GM23338 (cell line): ENCODE results near the gene ZNF555. TPM values are rescaled to one million over a fixed set of nuclear protein-coding genes. Genes with fewer than 3 reads are reported as not detected.

Experiments used
- ATAC-seq: fragments of 200-7000 bp; cut with Tn5 transposase; 3 replicates; pipeline ENCODE4 v1.9.1; 2020
- DNase-seq: peaks from one replicate; pipeline ENCODE4 v3.0.0-alpha.2; 2015; ENCODE audit warnings: low spot score
- H2AFZ ChIP-seq: fragments of 200-600 bp; sonication (generic); 2 replicates; pipeline ENCODE4 v1.8.0; 2016; ENCODE audit warnings: antibody characterized with exemption, mild to moderate bottlenecking, moderate library complexity
- H3F3A ChIP-seq: fragments of 200-600 bp; sonication (generic); replicated peaks from 2 replicates; pipeline ENCODE4 v1.8.0; 2017; ENCODE audit warnings: antibody characterized with exemption, mixed run types, low read depth
- H3K27ac ChIP-seq: fragments of 200-600 bp; sonication (generic); 2 replicates; pipeline ENCODE4 v1.6.1; 2016; ENCODE audit warnings: low read depth
- H3K27me3 ChIP-seq: fragments of 200-600 bp; sonication (generic); 2 replicates; pipeline ENCODE4 v1.8.0; 2016; ENCODE audit warnings: mild to moderate bottlenecking, mixed run types, moderate library complexity; ENCODE audit not compliant: insufficient read depth
- H3K36me3 ChIP-seq: fragments of 200-600 bp; sonication (generic); 2 replicates; pipeline ENCODE4 v1.8.0; 2016; ENCODE audit warnings: mild to moderate bottlenecking; ENCODE audit not compliant: insufficient read depth
- H3K4me1 ChIP-seq: fragments of 200-600 bp; sonication (generic); 2 replicates; pipeline ENCODE4 v1.8.0; 2016; ENCODE audit warnings: mild to moderate bottlenecking, moderate library complexity; ENCODE audit not compliant: insufficient read depth
- H3K4me2 ChIP-seq: fragments of 200-600 bp; sonication (generic); 2 replicates; pipeline ENCODE4 v1.7.1; 2017; ENCODE audit warnings: mixed run types
- H3K4me3 ChIP-seq: fragments of 200-600 bp; sonication (generic); 2 replicates; pipeline ENCODE4 v1.6.1; 2016; ENCODE audit warnings: mixed run types
- H3K79me2 ChIP-seq: fragments of 200-600 bp; sonication (generic); replicated peaks from 2 replicates; pipeline ENCODE4 v1.8.0; 2017; ENCODE audit warnings: mild to moderate bottlenecking; ENCODE audit not compliant: insufficient read depth
- H3K9me2 ChIP-seq: fragments of 200-600 bp; sonication (generic); 2 replicates; pipeline ENCODE4 v1.8.0; 2017; ENCODE audit not compliant: insufficient read depth
- H4K20me1 ChIP-seq: fragments of 200-600 bp; sonication (generic); replicated peaks from 2 replicates; pipeline ENCODE4 v1.8.0; 2017; ENCODE audit warnings: mild to moderate bottlenecking; ENCODE audit not compliant: insufficient read depth
- H3K27ac Mint-ChIP-seq: 2 replicates; pipeline ENCODE4 v1.8.0; 2020; ENCODE audit warnings: inconsistent platforms, mild to moderate bottlenecking, moderate library complexity, mixed read lengths
- H3K27me3 Mint-ChIP-seq: 3 replicates; pipeline ENCODE4 v1.8.0; 2022; ENCODE audit warnings: low read depth, mild to moderate bottlenecking, moderate library complexity, mixed read lengths, inconsistent platforms; ENCODE audit not compliant: insufficient read depth, poor library complexity
- H3K36me3 Mint-ChIP-seq: 3 replicates; pipeline ENCODE4 v1.8.0; 2021; ENCODE audit warnings: low read depth, mild to moderate bottlenecking, inconsistent platforms, moderate library complexity, mixed read lengths
- H3K4me1 Mint-ChIP-seq: 3 replicates; pipeline ENCODE4 v1.8.0; 2020; ENCODE audit warnings: mild to moderate bottlenecking, inconsistent platforms, mixed read lengths
- H3K4me3 Mint-ChIP-seq: 3 replicates; pipeline ENCODE4 v1.8.0; 2021; ENCODE audit warnings: moderate library complexity, mild to moderate bottlenecking, inconsistent platforms, mixed read lengths
- H3K9me3 Mint-ChIP-seq: 3 replicates; pipeline ENCODE4 v1.8.0; 2020; ENCODE audit warnings: moderate library complexity, mild to moderate bottlenecking, inconsistent platforms, mixed read lengths
- CREB1 ChIP-seq: fragments of 250-450 bp; sonication (Bioruptor Pico); IDR thresholded peaks from 2 replicates; pipeline ENCODE4 v1.5.0; 2020; ENCODE audit warnings: low read depth, mild to moderate bottlenecking, moderate library complexity
- JUNB ChIP-seq: IDR thresholded peaks from one replicate; pipeline ENCODE4 v1.6.1; 2016; ENCODE audit warnings: antibody characterized with exemption; ENCODE audit not compliant: unreplicated experiment
- NANOG ChIP-seq: IDR thresholded peaks from 2 replicates; pipeline ENCODE4 v1.6.1; 2016; ENCODE audit warnings: antibody characterized with exemption, borderline replicate concordance
- ZNF114 ChIP-seq: fragments of 250-450 bp; sonication (Bioruptor Pico); IDR thresholded peaks from 2 replicates; pipeline ENCODE4 v1.5.0; 2020; ENCODE audit warnings: mild to moderate bottlenecking, moderate library complexity
- ZNF331 ChIP-seq: fragments of 250-450 bp; sonication (Bioruptor Pico); IDR thresholded peaks from 2 replicates; pipeline ENCODE4 v1.5.0; 2020; ENCODE audit warnings: low read depth, mild to moderate bottlenecking, moderate library complexity
- polyA plus RNA-seq: library from polyadenylated mRNA; unstranded; fragments of >200 nt; fragmentation: Nextera tagmentation; extraction: Ambion mirVana; gene quantifications from 2 replicates; pipeline ENCODE4 v1.2.1, GENCODE V29; 2016
- total RNA-seq: library from RNA; depleted of rRNA; stranded (reverse); fragments of >200 nt; shearing (Covaris generic); gene quantifications from 2 replicates; pipeline ENCODE4 v1.2.3, GENCODE V29; 2014
- TF ChIP-seq, protein P1 (sequence below): fragments of 250-450 bp; sonication (Bioruptor Pico); IDR thresholded peaks from 2 replicates; pipeline ENCODE4 v1.5.0; 2020; ENCODE audit warnings: mild to moderate bottlenecking, moderate library complexity
- TF ChIP-seq, protein P2 (sequence below), 2 experiments: fragments of 200-600 bp in 1 of 2; sonication (generic) in 1 of 2; conservative IDR thresholded peaks; 2 replicates each; pipeline versions ENCODE4 v1.5.1 to v1.6.1; 2016 to 2017; ENCODE audit warnings: antibody characterized with exemption in 2 of 2, low read depth in 2 of 2, mild to moderate bottlenecking in 2 of 2, moderate library complexity in 1 of 2
- TF ChIP-seq, protein P3 (sequence below): IDR thresholded peaks from one replicate; pipeline ENCODE4 v1.6.1; 2018; ENCODE audit warnings: antibody characterized with exemption; ENCODE audit not compliant: unreplicated experiment
- TF ChIP-seq, protein P4 (sequence below): IDR thresholded peaks from 2 replicates; pipeline ENCODE4 v1.6.1; 2016; ENCODE audit warnings: antibody characterized with exemption

Gene ZNF555
- total and polyA plus RNA-seq, 2 experiments from 2014 or later = 3.5 to 7.5 TPM

DNA sequence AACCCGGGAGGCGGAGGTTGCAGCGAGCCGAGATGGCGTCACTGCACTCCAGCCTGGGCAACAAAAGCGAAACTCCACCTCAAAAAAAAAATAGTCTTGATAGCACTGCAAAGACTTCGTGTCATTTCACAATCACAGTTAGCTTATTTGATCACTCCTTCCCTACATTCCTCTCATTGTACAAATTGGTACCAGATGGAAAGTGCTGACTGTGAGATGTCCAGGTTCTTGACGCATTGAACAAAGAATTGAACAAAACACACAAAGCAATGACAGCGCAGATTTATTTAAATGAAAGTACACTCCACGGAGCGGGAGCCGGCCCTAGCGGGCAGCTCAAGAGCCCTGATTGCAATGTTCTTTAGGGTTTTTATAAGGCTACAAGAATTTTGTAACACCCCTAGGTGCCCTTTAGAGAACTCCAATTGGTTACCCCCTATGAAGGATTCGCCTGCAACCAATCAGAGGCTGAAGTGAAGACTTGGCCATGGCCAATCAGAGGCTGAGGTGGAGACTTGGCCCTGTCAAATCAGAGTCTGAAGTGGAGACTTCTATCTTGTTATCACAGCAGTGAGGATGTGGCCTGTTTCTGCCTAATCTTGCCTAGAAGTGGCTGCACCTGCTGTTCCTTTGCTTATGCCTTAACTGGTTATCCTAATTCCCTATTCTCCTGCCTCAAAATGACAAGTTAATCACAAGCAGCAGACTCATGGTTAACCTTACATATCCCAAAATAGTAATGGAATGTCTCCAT is 42.6 kb downstream of the ZNF555 start (continued):
- TF ChIP-seq, protein P1, sequence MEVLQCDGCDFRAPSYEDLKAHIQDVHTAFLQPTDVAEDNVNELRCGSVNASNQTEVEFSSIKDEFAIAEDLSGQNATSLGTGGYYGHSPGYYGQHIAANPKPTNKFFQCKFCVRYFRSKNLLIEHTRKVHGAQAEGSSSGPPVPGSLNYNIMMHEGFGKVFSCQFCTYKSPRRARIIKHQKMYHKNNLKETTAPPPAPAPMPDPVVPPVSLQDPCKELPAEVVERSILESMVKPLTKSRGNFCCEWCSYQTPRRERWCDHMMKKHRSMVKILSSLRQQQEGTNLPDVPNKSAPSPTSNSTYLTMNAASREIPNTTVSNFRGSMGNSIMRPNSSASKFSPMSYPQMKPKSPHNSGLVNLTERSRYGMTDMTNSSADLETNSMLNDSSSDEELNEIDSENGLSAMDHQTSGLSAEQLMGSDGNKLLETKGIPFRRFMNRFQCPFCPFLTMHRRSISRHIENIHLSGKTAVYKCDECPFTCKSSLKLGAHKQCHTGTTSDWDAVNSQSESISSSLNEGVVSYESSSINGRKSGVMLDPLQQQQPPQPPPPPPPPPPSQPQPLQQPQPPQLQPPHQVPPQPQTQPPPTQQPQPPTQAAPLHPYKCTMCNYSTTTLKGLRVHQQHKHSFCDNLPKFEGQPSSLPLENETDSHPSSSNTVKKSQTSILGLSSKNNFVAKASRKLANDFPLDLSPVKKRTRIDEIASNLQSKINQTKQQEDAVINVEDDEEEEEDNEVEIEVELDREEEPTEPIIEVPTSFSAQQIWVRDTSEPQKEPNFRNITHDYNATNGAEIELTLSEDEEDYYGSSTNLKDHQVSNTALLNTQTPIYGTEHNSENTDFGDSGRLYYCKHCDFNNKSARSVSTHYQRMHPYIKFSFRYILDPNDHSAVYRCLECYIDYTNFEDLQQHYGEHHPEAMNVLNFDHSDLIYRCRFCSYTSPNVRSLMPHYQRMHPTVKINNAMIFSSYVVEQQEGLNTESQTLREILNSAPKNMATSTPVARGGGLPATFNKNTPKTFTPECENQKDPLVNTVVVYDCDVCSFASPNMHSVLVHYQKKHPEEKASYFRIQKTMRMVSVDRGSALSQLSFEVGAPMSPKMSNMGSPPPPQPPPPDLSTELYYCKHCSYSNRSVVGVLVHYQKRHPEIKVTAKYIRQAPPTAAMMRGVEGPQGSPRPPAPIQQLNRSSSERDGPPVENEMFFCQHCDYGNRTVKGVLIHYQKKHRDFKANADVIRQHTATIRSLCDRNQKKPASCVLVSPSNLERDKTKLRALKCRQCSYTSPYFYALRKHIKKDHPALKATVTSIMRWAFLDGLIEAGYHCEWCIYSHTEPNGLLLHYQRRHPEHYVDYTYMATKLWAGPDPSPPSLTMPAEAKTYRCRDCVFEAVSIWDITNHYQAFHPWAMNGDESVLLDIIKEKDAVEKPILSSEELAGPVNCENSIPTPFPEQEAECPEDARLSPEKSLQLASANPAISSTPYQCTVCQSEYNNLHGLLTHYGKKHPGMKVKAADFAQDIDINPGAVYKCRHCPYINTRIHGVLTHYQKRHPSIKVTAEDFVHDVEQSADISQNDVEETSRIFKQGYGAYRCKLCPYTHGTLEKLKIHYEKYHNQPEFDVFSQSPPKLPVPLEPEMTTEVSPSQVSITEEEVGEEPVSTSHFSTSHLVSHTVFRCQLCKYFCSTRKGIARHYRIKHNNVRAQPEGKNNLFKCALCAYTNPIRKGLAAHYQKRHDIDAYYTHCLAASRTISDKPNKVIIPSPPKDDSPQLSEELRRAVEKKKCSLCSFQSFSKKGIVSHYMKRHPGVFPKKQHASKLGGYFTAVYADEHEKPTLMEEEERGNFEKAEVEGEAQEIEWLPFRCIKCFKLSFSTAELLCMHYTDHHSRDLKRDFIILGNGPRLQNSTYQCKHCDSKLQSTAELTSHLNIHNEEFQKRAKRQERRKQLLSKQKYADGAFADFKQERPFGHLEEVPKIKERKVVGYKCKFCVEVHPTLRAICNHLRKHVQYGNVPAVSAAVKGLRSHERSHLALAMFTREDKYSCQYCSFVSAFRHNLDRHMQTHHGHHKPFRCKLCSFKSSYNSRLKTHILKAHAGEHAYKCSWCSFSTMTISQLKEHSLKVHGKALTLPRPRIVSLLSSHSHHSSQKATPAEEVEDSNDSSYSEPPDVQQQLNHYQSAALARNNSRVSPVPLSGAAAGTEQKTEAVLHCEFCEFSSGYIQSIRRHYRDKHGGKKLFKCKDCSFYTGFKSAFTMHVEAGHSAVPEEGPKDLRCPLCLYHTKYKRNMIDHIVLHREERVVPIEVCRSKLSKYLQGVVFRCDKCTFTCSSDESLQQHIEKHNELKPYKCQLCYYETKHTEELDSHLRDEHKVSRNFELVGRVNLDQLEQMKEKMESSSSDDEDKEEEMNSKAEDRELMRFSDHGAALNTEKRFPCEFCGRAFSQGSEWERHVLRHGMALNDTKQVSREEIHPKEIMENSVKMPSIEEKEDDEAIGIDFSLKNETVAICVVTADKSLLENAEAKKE (CRISPR knock-in tag) = no peak

DNA sequence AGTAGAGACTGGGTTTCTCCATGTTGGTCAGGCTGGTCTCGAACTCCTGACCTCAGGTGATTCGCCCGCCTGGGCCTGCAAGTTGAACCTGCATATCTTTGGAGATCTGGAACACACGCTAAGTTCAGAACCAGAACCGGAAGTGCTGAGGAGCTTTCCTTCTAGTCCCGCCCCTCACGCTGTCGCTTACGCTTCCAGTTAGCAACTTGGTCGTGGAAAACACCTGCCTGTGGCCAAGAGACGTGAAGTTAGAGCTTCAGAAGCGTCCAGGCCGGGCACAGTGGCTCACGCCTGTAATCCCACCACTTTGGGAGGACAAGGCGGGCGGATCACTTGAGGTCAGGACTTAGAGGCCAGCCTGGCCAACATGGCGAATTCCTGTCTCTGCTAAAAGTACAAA is 44.5 kb downstream of the ZNF555 start:
- H3K36me3 Mint-ChIP-seq = peaks cover 5% of the 10 kb centered on the region
- no peaks in the 10 kb centered on the region for H3K36me3 ChIP-seq

More for the DNA sequence above, 44.5 kb downstream of the ZNF555 start:
- 0 out of 2 replicates have a peak, but pooled peaks cover 2% of the 10 kb centered on the region for H3K9me2 ChIP-seq
- no peaks in the 10 kb centered on the region for H3F3A ChIP-seq
- H3K79me2 ChIP-seq = no peaks in the 10 kb centered on the region
- no peaks in the 10 kb centered on the region for H3K27me3 ChIP-seq
- TF ChIP-seq, protein P2, sequence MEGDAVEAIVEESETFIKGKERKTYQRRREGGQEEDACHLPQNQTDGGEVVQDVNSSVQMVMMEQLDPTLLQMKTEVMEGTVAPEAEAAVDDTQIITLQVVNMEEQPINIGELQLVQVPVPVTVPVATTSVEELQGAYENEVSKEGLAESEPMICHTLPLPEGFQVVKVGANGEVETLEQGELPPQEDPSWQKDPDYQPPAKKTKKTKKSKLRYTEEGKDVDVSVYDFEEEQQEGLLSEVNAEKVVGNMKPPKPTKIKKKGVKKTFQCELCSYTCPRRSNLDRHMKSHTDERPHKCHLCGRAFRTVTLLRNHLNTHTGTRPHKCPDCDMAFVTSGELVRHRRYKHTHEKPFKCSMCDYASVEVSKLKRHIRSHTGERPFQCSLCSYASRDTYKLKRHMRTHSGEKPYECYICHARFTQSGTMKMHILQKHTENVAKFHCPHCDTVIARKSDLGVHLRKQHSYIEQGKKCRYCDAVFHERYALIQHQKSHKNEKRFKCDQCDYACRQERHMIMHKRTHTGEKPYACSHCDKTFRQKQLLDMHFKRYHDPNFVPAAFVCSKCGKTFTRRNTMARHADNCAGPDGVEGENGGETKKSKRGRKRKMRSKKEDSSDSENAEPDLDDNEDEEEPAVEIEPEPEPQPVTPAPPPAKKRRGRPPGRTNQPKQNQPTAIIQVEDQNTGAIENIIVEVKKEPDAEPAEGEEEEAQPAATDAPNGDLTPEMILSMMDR (conservative IDR thresholded peaks at IDR 0.05; ENCODE audit: low read depth in 2 of 2) = no peak
- TF ChIP-seq NANOG (no peak), CREB1 (CRISPR knock-in tag) (no peak), ZNF331 (CRISPR knock-in tag) (no peak), JUNB (no peak), ZNF114 (CRISPR knock-in tag) (no peak)
- TF ChIP-seq, protein P3, sequence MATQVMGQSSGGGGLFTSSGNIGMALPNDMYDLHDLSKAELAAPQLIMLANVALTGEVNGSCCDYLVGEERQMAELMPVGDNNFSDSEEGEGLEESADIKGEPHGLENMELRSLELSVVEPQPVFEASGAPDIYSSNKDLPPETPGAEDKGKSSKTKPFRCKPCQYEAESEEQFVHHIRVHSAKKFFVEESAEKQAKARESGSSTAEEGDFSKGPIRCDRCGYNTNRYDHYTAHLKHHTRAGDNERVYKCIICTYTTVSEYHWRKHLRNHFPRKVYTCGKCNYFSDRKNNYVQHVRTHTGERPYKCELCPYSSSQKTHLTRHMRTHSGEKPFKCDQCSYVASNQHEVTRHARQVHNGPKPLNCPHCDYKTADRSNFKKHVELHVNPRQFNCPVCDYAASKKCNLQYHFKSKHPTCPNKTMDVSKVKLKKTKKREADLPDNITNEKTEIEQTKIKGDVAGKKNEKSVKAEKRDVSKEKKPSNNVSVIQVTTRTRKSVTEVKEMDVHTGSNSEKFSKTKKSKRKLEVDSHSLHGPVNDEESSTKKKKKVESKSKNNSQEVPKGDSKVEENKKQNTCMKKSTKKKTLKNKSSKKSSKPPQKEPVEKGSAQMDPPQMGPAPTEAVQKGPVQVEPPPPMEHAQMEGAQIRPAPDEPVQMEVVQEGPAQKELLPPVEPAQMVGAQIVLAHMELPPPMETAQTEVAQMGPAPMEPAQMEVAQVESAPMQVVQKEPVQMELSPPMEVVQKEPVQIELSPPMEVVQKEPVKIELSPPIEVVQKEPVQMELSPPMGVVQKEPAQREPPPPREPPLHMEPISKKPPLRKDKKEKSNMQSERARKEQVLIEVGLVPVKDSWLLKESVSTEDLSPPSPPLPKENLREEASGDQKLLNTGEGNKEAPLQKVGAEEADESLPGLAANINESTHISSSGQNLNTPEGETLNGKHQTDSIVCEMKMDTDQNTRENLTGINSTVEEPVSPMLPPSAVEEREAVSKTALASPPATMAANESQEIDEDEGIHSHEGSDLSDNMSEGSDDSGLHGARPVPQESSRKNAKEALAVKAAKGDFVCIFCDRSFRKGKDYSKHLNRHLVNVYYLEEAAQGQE = no peak
- TF ChIP-seq, protein P4, sequence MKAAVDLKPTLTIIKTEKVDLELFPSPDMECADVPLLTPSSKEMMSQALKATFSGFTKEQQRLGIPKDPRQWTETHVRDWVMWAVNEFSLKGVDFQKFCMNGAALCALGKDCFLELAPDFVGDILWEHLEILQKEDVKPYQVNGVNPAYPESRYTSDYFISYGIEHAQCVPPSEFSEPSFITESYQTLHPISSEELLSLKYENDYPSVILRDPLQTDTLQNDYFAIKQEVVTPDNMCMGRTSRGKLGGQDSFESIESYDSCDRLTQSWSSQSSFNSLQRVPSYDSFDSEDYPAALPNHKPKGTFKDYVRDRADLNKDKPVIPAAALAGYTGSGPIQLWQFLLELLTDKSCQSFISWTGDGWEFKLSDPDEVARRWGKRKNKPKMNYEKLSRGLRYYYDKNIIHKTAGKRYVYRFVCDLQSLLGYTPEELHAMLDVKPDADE = no peak
- no peak overlapping the region for H3K27ac Mint-ChIP-seq
- no peak for ATAC-seq
- H3K27me3 Mint-ChIP-seq = peaks cover 6% of the 10 kb centered on the region
- H3K4me1 Mint-ChIP-seq = peaks cover 2% of the 10 kb centered on the region
- no peak for DNase-seq
- H4K20me1 ChIP-seq = no peaks in the 10 kb centered on the region
- no peak overlapping the region for H3K4me2 ChIP-seq
- no peak overlapping the region for H3K27ac ChIP-seq
- no peaks in the 10 kb centered on the region; the same call in 1 of the 2 replicates for H3K4me1 ChIP-seq
- H3K4me3 Mint-ChIP-seq = no peak overlapping the region
- H2AFZ ChIP-seq = no peak overlapping the region
- peaks cover 71% of the 10 kb centered on the region for H3K9me3 Mint-ChIP-seq
- H3K4me3 ChIP-seq = no peak overlapping the region
